K562 (cell line): ENCODE measurements around the gene ZNF106. TPM values are rescaled to one million over a fixed set of nuclear protein-coding genes. Genes with fewer than 3 reads are reported as not detected.

Experiments
- ATAC-seq: fragments of 200-7000 bp; cut with Tn5 transposase; 3 replicates; pipeline ENCODE4 v1.9.1; 2020; ENCODE audit warnings: moderate library complexity
- BruUV-seq: library from RNA; stranded (reverse); fragments of 400-500 nt; replicated peaks from 2 replicates; lab custom pipeline; 2021; lab: Mats Ljungman, UMichigan
- CTCF ChIA-PET: fragments of 300-600 bp; formaldehyde crosslinking; extraction: SDS; loops from one replicate; lab custom pipeline; 2021; ENCODE audit warnings: low intra/inter-chr PET ratio; lab: Yijun Ruan, JAX
- POLR2A ChIA-PET: fragments of 300-600, 350-650 bp; sonication (Branson Sonifier 250); formaldehyde crosslinking; extraction: SDS; loops from one replicate; lab custom pipeline; 2021; ENCODE audit warnings: antibody characterized with exemption, inconsistent platforms; lab: Yijun Ruan, JAX
- DNase-seq, 4 experiments: peaks; one replicate each; pipeline versions ENCODE4 v3.0.0 to v3.0.0-alpha.2; 2011 to 2018; ENCODE audit warnings: low spot score in 3 of 4, mixed read lengths in 3 of 4; ENCODE audit errors: extremely low read depth in 1 of 4
- FAIRE-seq: peaks from 2 replicates; lab custom pipeline; 2011; peaks lifted over from hg19 to GRCh38; lab: Jason Lieb, UNC
- H2AFZ ChIP-seq: 2 replicates; pipeline ENCODE4 v1.6.0; 2011; ENCODE audit warnings: low read depth, low read length, control low read depth, inconsistent platforms
- H3K27ac ChIP-seq: fragments of 200-600 bp; 3 replicates; pipeline ENCODE4 v1.8.0; 2011; ENCODE audit warnings: low read depth, mild to moderate bottlenecking, control low read depth, inconsistent platforms, low read length, moderate library complexity, mixed read lengths; ENCODE audit errors: extremely low read depth
- H3K27me3 ChIP-seq, 2 experiments: fragments of 300-600 bp in 1 of 2; 2 replicates in 1 of 2; 3 replicates in 1 of 2; pipeline versions ENCODE4 v1.6.0 to v1.8.0; 2011; ENCODE audit warnings: inconsistent platforms in 2 of 2, low read length in 2 of 2, mild to moderate bottlenecking in 1 of 2, mixed read lengths in 1 of 2, moderate library complexity in 1 of 2; ENCODE audit not compliant: control insufficient read depth in 2 of 2, insufficient read depth in 2 of 2
- H3K36me3 ChIP-seq: fragments of 300-600 bp; 3 replicates; pipeline ENCODE4 v1.8.0; 2011; ENCODE audit warnings: mild to moderate bottlenecking, low read length, inconsistent platforms; ENCODE audit not compliant: control insufficient read depth, insufficient read depth
- H3K4me1 ChIP-seq, 2 experiments: fragments of 200-600 bp in 1 of 2; replicated peaks in 1 of 2; 2 replicates in 1 of 2; 3 replicates in 1 of 2; pipeline versions ENCODE4 v1.5.1 to v1.8.0; 2011; ENCODE audit warnings: inconsistent platforms in 2 of 2, low read length in 2 of 2, mild to moderate bottlenecking in 1 of 2, mixed read lengths in 1 of 2, moderate library complexity in 1 of 2; ENCODE audit not compliant: control insufficient read depth in 2 of 2, insufficient read depth in 2 of 2
- H3K4me2 ChIP-seq: 2 replicates; pipeline ENCODE4 v1.6.1; 2011; ENCODE audit warnings: low read length, control low read depth, inconsistent platforms, mixed read lengths; ENCODE audit not compliant: insufficient read depth
- H3K4me3 ChIP-seq: fragments of 200-600 bp; sonication (generic), shearing (Covaris generic); 2 replicates; pipeline ENCODE4 v1.5.1; 2016; ENCODE audit warnings: control low read depth, inconsistent platforms
- H3K79me2 ChIP-seq: fragments of 200-600 bp; 3 replicates; pipeline ENCODE4 v1.8.0; 2011; ENCODE audit warnings: low read length, inconsistent platforms; ENCODE audit not compliant: control insufficient read depth, insufficient read depth
- H3K9ac ChIP-seq, 2 experiments: 2 replicates each; pipeline versions ENCODE4 v1.6.0 to v1.6.1; 2011; ENCODE audit warnings: low read depth in 2 of 2, low read length in 2 of 2, control low read depth in 1 of 2, inconsistent platforms in 1 of 2, mild to moderate bottlenecking in 1 of 2, mixed read lengths in 1 of 2; ENCODE audit not compliant: insufficient read depth in 1 of 2
- H3K9me1 ChIP-seq: one replicate; pipeline ENCODE4 v1.6.0; 2011; ENCODE audit warnings: inconsistent platforms, mild to moderate bottlenecking, low read length, moderate library complexity; ENCODE audit not compliant: control insufficient read depth, insufficient read depth
- H3K9me3 ChIP-seq: replicated peaks from 2 replicates; pipeline ENCODE4 v1.5.1; 2011; ENCODE audit warnings: low read depth, low read length, inconsistent platforms; ENCODE audit not compliant: control insufficient read depth, insufficient read depth
- H4K20me1 ChIP-seq: replicated peaks from 2 replicates; pipeline ENCODE4 v1.6.1; 2011; ENCODE audit warnings: low read length, inconsistent platforms, mixed read lengths; ENCODE audit not compliant: control insufficient read depth, insufficient read depth
- ARHGAP35 ChIP-seq: fragments of 450-650 bp; IDR thresholded peaks from 2 replicates; pipeline ENCODE4 v1.6.1; 2018; ENCODE audit not compliant: partially characterized antibody
- EZH2 ChIP-seq: IDR thresholded peaks from 2 replicates; pipeline ENCODE4 v1.6.1; 2012; ENCODE audit warnings: low read depth, mild to moderate bottlenecking, inconsistent platforms, low read length, borderline replicate concordance
- KLF13 ChIP-seq: fragments of 450-650 bp; IDR thresholded peaks from 2 replicates; pipeline ENCODE4 v1.6.1; 2016; ENCODE audit warnings: missing genetic modification characterization, low read depth, mild to moderate bottlenecking, missing compliant biosample characterization, moderate library complexity, borderline replicate concordance
- RBM22 ChIP-seq: fragments of 200-400 bp; formaldehyde crosslinking; IDR thresholded peaks from 2 replicates; pipeline ENCODE4 v1.6.1; 2018; ENCODE audit warnings: low read length, low read depth; ENCODE audit not compliant: poor library complexity, severe bottlenecking
- SMAD3 ChIP-seq: fragments of 450-650 bp; formaldehyde crosslinking; conservative IDR thresholded peaks from 2 replicates; pipeline ENCODE4 v1.4.0; 2020; ENCODE audit warnings: mild to moderate bottlenecking
- ZNF165 ChIP-seq: fragments of 250-450 bp; sonication (Bioruptor Pico); IDR thresholded peaks from 2 replicates; pipeline ENCODE4 v1.4.0; 2020; ENCODE audit warnings: borderline replicate concordance
- ZNF444 ChIP-seq: fragments of 250-450 bp; sonication (Bioruptor Pico); IDR thresholded peaks from 2 replicates; pipeline ENCODE4 v1.4.0; 2020; ENCODE audit warnings: mild to moderate bottlenecking, moderate library complexity
- ZNF717 ChIP-seq: fragments of 250-450 bp; sonication (Bioruptor Pico); IDR thresholded peaks from 2 replicates; pipeline ENCODE4 v1.5.0; 2021
- WGBS: fragments of 100-300 bp; shearing (Covaris generic); methylation state at CpG from one replicate; pipeline ENCODE4 v1.1.6; 2016; ENCODE audit warnings: low coverage, mixed read lengths; ENCODE audit not compliant: insufficient coverage; ENCODE audit errors: missing lambda C conversion rate; 5-methylcytosine and 5-hydroxymethylcytosine counted together
- in situ Hi-C: fragments of 300-500 bp; cut with MboI; formaldehyde crosslinking; loops from 4 replicates; pipeline ENCODE4 v1.15.0; 2018; ENCODE audit warnings: inconsistent platforms, mixed read lengths
- intact Hi-C: fragments of 100-400 bp; cut with micrococcal nuclease; formaldehyde crosslinking; loops from 2 replicates; pipeline ENCODE4 v1.14.2; 2022
- polyA plus RNA-seq, 8 experiments: library from polyadenylated mRNA; depleted of rRNA in 4 of 8; stranded (reverse) in 5 of 8; unstranded in 3 of 8; fragments of >200 nt; fragmentation: Nextera tagmentation in 2 of 8; fragmentation: Illumina TruSeq in 1 of 8; extraction: Ambion mirVana in 2 of 8; extraction: Trizol in 1 of 8; gene quantifications; 2 replicates each; pipeline versions ENCODE4 v1.2.1 to v1.2.3, GENCODE V29; 2011 to 2014; ENCODE audit warnings: inconsistent platforms in 1 of 8, missing spikeins in 1 of 8
- total RNA-seq, 7 experiments: library from RNA; depleted of rRNA in 6 of 7; stranded (reverse); fragments of >200 nt in 6 of 7; fragmentation: Illumina TruSeq in 2 of 7; extraction: Trizol in 2 of 7; gene quantifications; 2 replicates each; pipeline versions ENCODE4 v1.2.1 to v1.2.3, GENCODE V29; 2011 to 2021; ENCODE audit warnings: low replicate concordance in 1 of 7
- TF ChIP-seq, protein P1 (sequence below): fragments of 450-650 bp; conservative IDR thresholded peaks from 2 replicates; pipeline ENCODE4 v1.6.1; 2016; ENCODE audit warnings: missing genetic modification characterization, low read depth, mild to moderate bottlenecking, missing compliant biosample characterization, moderate library complexity
- TF ChIP-seq, protein P2 (sequence below): fragments of 250-450 bp; sonication (Bioruptor Pico); IDR thresholded peaks from 2 replicates; pipeline ENCODE4 v1.8.0; 2022; ENCODE audit warnings: moderate library complexity, mild to moderate bottlenecking, inconsistent platforms
- TF ChIP-seq, protein P3 (sequence below), 2 experiments: fragments of 150-350 bp in 1 of 2; IDR thresholded peaks; 2 replicates each; pipeline ENCODE4 v1.6.1; 2012 to 2016; ENCODE audit warnings: low read depth in 2 of 2, low read length in 2 of 2, mild to moderate bottlenecking in 1 of 2, moderate library complexity in 1 of 2
- TF ChIP-seq, protein P4 (sequence below): sonication (generic); formaldehyde crosslinking; IDR thresholded peaks from 2 replicates; pipeline ENCODE4 v1.8.1; 2023; ENCODE audit warnings: mild to moderate bottlenecking, missing genetic modification reagents, moderate library complexity

The ZNF106 gene
- total and polyA plus RNA-seq, 9 of the 15 experiments (the other 6 are each of a cell fraction or from before 2014, with no cell fraction given): 14.4 to 55.3 (median 33.7) TPM

DNA sequence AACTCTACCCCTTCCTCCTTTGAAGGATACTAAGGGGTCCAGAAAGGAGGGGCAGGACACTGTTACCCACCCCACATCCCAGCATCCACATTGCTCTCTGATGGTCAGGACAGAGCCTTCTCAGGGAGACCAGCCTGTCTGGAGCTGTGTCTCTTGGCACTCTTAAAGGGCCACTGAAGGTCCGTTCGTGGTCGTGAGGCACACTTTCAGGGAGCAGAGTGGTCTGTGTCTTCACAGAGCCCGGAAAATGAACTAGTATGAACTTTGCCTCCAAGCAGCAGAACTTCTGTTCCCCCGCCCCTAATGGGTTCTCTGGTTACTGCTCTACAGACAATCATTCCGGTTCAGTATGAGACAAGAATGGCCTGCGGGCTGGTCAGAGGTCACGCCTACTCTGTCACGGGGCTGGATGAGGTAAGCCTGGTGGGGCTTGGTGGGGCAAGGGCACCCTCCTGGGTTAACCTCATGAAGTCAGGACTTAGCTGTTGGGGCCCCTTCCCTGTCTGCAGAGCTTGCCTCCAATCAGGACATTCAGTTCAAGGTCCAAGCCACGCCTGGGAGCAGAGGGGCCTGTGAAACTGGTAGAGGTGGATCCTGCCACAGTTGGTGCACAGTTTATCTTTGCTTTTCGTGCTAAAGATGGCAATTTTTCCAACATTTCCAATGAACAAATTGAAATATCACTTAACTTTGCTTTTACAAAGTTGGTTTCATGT lies 98.5 kb downstream of the ZNF106 start (continued):
- TF ChIP-seq, protein P1, sequence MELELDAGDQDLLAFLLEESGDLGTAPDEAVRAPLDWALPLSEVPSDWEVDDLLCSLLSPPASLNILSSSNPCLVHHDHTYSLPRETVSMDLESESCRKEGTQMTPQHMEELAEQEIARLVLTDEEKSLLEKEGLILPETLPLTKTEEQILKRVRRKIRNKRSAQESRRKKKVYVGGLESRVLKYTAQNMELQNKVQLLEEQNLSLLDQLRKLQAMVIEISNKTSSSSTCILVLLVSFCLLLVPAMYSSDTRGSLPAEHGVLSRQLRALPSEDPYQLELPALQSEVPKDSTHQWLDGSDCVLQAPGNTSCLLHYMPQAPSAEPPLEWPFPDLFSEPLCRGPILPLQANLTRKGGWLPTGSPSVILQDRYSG (tag): no peak
- no peak for TF ChIP-seq ZNF165 (CRISPR knock-in tag)

DNA sequence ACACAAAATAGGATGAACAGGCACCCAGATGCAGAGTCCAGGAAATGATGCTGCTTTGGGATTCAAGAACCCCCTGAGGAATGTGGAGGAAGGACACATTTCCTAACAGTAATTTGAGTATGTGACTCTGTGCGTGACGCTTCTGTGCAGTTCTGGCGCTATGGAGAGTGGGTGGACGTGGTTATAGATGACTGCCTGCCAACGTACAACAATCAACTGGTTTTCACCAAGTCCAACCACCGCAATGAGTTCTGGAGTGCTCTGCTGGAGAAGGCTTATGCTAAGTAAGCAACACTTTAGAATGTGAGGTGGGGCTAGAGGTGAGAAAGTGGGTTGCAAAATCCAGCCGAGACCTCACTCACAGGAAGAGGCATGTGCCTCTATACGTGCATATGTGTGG lies 103.3 kb downstream of the ZNF106 start:
- in situ Hi-C loops (loop anchor here (10.0 kb wide), 1 partner anchor 243 kb away; no protein-coding TSS in a partner anchor), intact Hi-C loops (loop anchor here (5.0 to 10.0 kb wide), 2 partner anchors 250 to 323 kb away; no protein-coding TSS in a partner anchor)
- no peaks in the 10 kb centered on the region for H3K36me3 ChIP-seq
- 36% methylated on average over 8 of the region's 8 CpGs for WGBS
- no peak overlapping the region for H2AFZ ChIP-seq
- H3K79me2 ChIP-seq: no peaks in the 10 kb centered on the region
- ChIA-PET CTCF (no interaction called here), POLR2A (interaction anchor here (1.0 kb wide), 1 partner anchor 11 kb away, joined by 3 read pairs; no protein-coding TSS in a partner anchor)
- no peak for ATAC-seq
- no peak overlapping the region for H3K4me3 ChIP-seq
- no peak for FAIRE-seq
- H3K9me1 ChIP-seq: no peaks in the 10 kb centered on the region
- no peak overlapping the region; the same call in 2 of the 3 replicates for H3K27ac ChIP-seq
- no peak for DNase-seq
- BruUV-seq: no TSS peak
- H3K4me2 ChIP-seq: no peak overlapping the region
- no peaks in the 10 kb centered on the region for H3K9me3 ChIP-seq
- peaks cover 0 to 6% of the 10 kb centered on the region in 2 experiments; a peak in 2 of 5 replicates for H3K27me3 ChIP-seq
- peaks cover 15 to 16% of the 10 kb centered on the region in 2 experiments; a peak in 4 of 5 replicates for H3K4me1 ChIP-seq
- no peak overlapping the region for H3K9ac ChIP-seq
- H4K20me1 ChIP-seq: no peaks in the 10 kb centered on the region
- TF ChIP-seq, protein P2, sequence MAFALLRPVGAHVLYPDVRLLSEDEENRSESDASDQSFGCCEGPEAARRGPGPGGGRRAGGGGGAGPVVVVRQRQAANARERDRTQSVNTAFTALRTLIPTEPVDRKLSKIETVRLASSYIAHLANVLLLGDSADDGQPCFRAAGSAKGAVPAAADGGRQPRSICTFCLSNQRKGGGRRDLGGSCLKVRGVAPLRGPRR (CRISPR knock-in tag): no peak
- TF ChIP-seq EZH2 (no peak), KLF13 (tag) (no peak), RBM22 (no peak), ZNF444 (no peak), ZNF717 (CRISPR knock-in tag) (no peak), SMAD3 (CRISPR knock-in tag) (no peak), ARHGAP35 (no peak)
- TF ChIP-seq, protein P3, sequence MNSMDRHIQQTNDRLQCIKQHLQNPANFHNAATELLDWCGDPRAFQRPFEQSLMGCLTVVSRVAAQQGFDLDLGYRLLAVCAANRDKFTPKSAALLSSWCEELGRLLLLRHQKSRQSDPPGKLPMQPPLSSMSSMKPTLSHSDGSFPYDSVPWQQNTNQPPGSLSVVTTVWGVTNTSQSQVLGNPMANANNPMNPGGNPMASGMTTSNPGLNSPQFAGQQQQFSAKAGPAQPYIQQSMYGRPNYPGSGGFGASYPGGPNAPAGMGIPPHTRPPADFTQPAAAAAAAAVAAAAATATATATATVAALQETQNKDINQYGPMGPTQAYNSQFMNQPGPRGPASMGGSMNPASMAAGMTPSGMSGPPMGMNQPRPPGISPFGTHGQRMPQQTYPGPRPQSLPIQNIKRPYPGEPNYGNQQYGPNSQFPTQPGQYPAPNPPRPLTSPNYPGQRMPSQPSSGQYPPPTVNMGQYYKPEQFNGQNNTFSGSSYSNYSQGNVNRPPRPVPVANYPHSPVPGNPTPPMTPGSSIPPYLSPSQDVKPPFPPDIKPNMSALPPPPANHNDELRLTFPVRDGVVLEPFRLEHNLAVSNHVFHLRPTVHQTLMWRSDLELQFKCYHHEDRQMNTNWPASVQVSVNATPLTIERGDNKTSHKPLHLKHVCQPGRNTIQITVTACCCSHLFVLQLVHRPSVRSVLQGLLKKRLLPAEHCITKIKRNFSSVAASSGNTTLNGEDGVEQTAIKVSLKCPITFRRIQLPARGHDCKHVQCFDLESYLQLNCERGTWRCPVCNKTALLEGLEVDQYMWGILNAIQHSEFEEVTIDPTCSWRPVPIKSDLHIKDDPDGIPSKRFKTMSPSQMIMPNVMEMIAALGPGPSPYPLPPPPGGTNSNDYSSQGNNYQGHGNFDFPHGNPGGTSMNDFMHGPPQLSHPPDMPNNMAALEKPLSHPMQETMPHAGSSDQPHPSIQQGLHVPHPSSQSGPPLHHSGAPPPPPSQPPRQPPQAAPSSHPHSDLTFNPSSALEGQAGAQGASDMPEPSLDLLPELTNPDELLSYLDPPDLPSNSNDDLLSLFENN (IDR thresholded peaks at IDR 0.05; ENCODE audit: low read depth in 2 of 2, low read length in 2 of 2): no peak
- TF ChIP-seq, protein P4, sequence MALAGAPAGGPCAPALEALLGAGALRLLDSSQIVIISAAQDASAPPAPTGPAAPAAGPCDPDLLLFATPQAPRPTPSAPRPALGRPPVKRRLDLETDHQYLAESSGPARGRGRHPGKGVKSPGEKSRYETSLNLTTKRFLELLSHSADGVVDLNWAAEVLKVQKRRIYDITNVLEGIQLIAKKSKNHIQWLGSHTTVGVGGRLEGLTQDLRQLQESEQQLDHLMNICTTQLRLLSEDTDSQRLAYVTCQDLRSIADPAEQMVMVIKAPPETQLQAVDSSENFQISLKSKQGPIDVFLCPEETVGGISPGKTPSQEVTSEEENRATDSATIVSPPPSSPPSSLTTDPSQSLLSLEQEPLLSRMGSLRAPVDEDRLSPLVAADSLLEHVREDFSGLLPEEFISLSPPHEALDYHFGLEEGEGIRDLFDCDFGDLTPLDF (CRISPR knock-in tag): no peak
